Activated T-cell treated with anti-CD3 and anti-CD28 coated beads for 24 hours (primary cell): ENCODE measurements around the gene NRIP2.
"Not testable (repeated sequence)": the region's sequence is repeated elsewhere in the genome, so short reads cannot be mapped to it uniquely, and the experiment has no call there.

Experiments
- DNase-seq: peaks from one replicate; pipeline ENCODE4 v3.0.0-alpha.2; 2020; ENCODE audit warnings: low read depth

NRIP2 gene

DNA sequence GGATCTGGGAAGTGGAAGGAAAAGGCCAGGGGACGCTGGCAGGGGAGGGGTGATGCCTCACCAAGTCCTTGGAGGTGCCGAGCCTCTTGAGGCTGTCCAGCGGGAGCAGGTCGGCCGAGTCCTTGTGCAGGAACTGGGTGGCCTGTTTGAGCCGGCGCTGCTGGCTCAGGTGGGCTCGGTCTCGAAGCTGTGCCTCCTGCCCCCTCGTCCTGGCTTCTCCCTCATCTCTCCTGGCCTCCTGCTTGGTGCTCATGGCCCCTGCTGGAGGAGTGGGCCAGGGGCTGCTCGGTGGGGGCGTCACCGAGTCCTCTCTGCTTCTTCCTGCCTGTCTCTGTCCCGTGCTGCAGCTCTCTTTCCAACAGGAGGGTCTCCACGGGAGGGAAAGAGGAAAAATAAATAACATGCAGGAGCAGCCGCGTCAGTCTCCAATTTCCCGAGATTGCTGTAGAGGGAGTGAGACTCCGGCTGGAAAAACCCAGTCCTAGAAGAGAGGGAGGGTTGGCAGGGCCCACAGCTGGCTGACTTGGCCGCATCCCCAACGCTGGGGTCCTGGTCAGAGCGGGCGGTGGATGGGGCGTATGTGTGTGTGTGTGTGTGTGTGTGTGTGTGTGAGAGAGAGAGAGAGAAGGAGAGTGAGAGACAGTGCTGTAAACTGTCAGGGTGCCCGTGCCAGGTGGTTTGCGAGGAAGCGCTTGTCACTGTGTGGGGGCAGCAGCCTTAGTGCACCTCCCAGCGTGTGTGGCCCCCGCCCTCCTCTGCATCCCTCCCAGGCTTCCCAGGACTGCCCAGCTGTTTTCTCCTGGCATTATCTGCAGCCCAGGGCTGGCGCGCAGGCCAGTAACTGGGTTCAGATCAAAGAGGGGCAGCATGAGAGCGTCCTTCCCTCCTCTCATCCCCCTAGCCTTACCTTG, at the start of gene NRIP2:
TSS of gene NRIP2 (minus strand) at position 455 of the 911 bp plus-strand sequence. CDS start at position 403, 52 bp downstream.
- DNase-seq, result no peak

DNA sequence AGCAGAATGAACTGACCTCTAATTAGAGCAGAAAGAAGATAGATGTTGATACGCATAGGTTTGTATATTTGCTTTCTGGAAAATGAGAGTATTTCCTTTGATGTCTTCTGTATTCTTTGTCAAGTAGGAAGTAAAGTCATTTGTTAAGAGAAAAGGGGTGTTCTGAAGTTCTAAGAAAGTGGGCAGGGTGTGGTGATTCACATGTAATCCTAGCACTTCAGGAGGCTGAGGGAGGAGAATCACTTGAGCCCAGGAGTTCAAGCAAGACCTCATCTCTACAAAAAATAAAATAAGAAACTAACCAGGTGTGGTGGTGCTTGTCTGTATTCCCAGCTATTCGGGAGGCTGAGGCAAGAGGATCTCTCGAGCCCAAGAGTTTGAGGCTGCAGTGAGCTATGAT, 45.0 kb upstream of the NRIP2 start:
- DNase-seq, result no peak

GRCh38 chr12:2877953-2878732, 43.3 kb upstream of the NRIP2 start:
- no peak for DNase-seq

- peak; percentile 84 for DNase-seq
These were observed 42.5 kb upstream of the NRIP2 start, which contains the start of the genes FOXM1 and RHNO1 for GRCh38 chr12:2877047-2877952. Gene FOXM1, minus strand, starts transcription at chr12:2877174. Its CDS starts 2,696 bp downstream, at chr12:2874478. Gene RHNO1, plus strand, starts transcription at chr12:2877223. Its CDS starts 8,144 bp downstream, at chr12:2885367.

DNA sequence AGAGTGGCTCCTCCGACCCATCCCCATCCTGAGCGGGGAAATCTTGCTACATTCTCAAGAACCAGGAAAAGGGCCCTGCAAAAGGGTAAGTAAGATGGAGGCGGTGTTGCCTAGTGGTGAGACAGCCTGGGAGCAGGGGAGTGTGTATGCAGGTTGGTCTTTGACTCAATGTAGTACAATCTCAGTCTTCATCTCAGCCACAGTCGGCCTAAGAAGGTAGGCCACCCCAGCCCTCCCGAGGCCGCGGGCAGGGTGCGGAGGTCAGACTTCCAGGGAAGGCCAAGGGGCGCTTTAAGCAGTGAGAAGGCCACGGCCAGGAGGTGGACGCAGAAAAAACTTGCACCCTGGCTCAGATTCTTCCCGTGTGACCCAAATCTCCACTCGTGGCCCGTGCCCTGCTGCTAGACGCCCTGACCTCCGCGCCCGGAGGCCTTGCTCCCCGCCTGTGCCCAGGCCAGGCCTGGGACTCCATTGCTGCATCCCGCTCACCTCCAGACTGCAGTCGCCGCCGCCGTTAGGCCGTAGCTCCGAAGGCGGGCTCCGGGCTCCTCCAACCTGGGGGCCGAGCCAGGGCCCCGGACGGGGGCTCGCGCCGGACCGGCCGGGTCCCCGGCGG, 41.7 kb upstream of the NRIP2 start:
- DNase-seq, result no peak

DNA sequence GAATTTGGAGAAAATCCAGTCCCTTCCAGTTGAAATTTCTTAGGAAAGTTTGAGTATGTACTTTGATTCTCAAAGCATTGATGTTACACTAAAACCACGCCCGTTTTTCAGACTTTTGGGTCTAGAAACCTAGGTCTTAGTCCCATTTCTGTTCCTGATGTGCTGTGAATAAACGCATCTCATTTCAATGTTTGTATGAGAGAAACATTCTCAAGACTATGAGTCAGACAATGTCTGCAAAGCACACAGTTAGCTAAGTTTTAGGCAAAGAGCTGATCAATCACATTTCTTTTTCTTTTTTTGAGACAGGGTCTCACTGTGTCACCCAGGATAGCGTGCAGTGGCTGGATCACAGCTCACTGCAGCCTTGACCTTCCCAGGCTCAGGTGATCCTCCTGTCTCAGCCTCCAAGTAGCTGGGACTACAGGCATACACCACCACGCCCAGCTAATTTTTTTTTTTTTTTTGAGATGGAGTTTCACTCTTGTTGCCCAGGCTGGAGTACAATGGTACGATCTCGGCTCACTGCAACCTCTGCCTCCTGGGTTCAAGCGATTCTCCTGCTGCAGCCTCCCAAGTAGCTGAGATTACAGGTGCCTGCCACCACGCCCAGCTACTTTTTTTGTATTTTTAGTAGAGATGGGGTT, 34.3 kb upstream of the NRIP2 start:
- DNase-seq, result not testable (repeated sequence)

- DNase-seq, result no peak
These were observed 29.4 kb upstream of the NRIP2 start for GRCh38 chr12:2864198-2864597.

GRCh38 chr12:2863402-2863801, 28.6 kb upstream of the NRIP2 start:
- DNase-seq, result not testable (repeated sequence)

GRCh38 chr12:2862876-2863275, 28.0 kb upstream of the NRIP2 start:
- DNase-seq, result no peak

DNA sequence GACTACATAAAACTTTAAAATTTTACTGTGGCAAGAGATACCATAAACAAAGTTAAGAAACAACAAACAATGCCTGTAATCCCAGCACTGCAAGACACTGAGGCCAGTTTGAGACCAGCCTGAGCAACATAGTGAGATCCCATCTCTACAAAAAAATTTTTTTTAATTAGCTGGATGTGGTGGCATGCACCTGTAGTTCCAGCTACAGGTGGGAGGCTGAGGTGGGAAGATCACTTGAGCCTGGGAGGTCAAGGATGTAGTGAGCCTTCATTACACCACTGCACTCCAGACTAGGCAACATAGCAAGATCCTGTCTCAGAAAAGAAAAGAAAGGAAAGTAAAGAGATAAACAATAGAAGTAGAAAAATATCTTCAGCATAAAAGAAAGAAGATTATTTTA, 25.3 kb upstream of the NRIP2 start:
- DNase-seq, result no peak

DNA sequence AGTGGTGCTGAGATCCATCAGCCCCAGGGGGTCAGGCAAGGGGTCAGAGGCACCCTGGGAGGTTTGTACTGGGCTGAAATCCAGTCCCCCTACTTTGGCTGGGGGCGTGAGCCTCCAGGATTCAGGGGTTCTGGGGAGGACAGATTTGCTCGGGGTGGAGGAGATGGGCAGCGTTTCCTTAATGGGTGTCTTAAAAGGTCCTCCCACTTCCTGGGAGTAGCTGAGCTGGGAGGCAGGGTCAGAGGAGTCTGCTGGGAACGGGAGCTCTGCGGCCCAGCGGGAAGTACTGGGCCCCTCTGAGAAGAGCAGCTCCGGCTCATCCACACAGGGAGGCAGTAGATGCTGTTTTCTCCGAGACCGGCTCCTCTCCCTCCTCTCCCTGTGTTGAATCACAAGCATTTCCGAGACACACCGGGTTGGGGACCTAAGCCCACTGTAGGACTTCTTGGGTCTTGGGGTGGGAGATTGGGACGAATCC, 24.1 kb upstream of the NRIP2 start:
- DNase-seq, result no peak

- no peak for DNase-seq
These were observed 23.5 kb upstream of the NRIP2 start for GRCh38 chr12:2858334-2858733.

DNA sequence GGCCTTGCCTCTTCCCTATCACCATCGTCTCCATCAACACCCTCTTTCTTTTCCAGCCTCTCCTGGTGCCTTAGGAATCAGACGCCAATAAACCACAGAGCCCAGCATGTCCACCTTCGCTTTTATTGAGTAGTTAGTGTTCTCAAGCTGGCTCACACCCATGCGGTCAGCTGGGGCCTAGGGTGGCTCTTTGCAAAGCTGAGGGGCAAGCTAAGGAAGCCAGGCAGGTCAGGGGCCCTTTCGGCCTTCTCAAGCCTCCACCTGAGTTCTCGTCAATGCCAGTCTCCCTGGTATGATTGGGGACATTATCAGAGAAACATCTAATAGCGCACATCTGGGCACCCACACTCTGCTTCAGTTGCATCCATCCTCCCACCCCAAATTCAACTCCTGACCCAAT, 22.7 kb upstream of the NRIP2 start:
- no peak for DNase-seq

GRCh38 chr12:2857021-2857431, 22.2 kb upstream of the NRIP2 start, which contains the start of gene TEX52:
Gene TEX52, minus strand, starts transcription at chr12:2857039. Its CDS starts 13 bp downstream, at chr12:2857026.
- no peak for DNase-seq

DNA sequence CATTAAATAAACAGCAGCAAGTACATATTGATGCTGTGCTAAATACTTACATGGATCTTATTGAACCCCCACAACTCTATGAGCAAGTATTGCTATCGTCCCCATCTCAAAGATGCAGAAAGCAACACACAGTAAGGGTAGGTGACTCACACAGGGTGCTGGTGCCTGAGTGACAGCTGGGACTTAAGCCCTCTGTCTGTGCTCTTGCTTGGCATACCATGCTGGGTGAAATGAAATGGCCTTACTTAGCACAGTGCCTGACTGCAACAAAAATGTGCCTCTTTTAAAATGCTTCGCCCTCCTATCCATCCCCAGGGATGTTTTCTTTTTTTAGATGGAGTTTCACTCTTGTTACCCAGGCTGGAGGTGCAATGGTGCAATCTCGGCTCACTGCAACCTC, 21.2 kb upstream of the NRIP2 start:
- DNase-seq, result no peak

GRCh38 chr12:2855546-2855945, 20.7 kb upstream of the NRIP2 start:
- DNase-seq, result no peak

- DNase-seq, result no peak
These were observed 20.0 kb upstream of the NRIP2 start for GRCh38 chr12:2854669-2855453.

- peak; percentile 37 for DNase-seq
These were observed 18.8 kb upstream of the NRIP2 start for GRCh38 chr12:2853626-2854025.

GRCh38 chr12:2851931-2852330, 17.1 kb upstream of the NRIP2 start:
- DNase-seq, result no peak

- DNase-seq, result no peak
These were observed 10.4 kb upstream of the NRIP2 start for GRCh38 chr12:2845280-2845679.
